Fibroblast of peridontal ligament (primary cell): ENCODE data around the gene SPDYE17.
"Not testable (repeated sequence)": the region's sequence is repeated elsewhere in the genome, so short reads cannot be mapped to it uniquely, and the experiment has no call there.

ENCODE experiments used
- DNase-seq: peaks from one replicate; pipeline ENCODE4 v3.0.0-alpha.2; 2010; ENCODE audit errors: extremely low read depth

Gene SPDYE17

GRCh38 chr7:76972391-76972790 lies 59.8 kb downstream of the SPDYE17 start:
- DNase-seq: not testable (repeated sequence)
